ENCODE data around the gene P4HB.

Gene P4HB

DNA sequence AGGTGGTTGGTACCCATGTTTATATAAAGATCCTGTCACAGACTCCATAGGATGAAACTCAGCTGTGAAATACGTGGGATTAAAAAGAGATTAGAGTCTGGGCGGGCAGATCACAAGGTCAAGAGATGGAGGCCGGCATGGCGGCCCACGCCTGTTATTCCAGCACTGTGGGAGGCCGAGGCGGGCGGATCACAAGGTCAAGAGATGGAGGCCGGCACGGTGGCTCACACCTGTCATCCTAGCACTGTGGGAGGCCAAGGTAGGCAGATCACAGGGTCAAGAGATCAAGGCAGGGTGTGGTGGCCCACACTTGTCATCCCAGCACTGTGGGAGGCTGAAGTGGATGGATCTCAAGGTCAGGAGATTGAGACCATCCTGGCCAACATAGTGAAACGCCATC, 35.1 kb upstream of the P4HB start:
- no peak for DNase-seq

DNA sequence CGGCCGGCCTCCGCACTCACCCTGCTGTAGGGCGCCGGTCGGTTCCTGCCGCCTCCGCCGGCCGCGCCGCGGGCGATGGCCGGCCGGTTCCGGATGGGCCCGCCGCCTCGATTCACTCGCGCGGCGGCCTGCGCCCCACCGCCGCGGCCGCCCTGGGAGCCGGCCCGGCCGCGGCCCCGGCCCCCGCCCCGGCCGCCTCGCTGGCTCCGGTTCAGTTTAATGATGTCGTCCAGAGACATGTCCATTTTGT, 30.9 kb upstream of the P4HB start:
- no peak for DNase-seq

DNA sequence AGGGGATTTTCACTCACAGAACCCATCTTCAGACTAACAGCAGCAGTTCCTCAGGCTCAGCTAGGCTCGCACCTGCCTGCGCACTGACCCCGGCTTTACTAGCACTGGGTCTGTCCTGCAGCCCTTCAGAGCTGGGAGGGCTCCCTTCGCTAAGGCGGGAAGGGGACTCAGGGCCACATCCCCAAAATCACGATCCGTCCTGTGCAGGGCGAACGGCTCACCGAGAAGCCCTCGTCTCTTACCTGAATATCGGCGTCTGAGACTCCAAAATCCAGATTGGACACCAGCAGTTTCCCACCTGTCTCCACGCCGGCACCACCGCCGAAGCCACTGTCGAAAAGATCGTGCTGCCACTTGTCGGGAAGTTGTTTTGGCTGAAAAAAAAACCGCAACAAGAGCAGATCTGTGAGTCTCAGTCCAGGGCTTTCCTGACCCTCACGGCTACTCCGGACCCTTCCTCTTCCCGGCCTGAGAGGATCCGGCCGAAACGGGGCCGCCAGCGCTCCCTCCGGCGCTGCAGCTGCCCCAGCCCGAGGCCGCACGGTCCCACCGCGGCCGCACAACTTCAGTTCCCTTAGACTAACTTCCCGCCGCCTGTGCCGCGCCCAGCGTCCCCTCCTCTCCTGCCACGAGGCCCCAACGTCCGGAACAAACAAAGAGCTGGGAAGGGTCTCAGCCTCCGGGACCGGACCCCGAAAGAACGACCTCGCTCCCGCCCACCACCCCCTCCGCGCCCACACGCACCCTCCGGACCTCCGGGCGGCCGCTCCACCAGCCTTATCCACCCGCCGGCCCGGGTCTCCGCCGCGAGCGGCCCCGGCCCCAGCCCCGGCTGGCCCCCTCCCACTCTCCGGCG, 30.3 kb upstream of the P4HB start:
- DNase-seq: peak; percentile 47 to 77 (median 52)

DNA sequence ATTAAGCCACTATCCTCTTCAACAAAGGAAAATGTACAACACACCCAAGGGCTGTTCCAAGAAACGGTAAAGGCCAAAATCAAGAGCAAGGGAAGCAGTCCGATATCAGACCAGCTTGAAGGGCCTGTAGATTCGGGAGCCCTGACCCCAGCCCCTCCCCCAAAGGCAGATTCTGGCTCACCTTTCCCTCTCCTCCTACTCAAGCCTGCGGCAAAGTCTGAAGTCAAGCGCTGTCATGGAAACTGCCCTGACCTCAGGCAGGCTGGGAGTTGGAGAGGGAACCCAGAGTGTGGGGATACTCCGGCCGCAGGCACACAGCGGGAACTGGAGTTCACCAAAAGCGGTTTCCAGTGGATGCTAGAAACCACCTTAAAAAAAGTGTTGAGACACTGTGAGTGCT, 29.3 kb upstream of the P4HB start:
- DNase-seq: no peak

GRCh38 chr17:81888988-81889595, 28.8 kb upstream of the P4HB start:
- no peak for DNase-seq

DNA sequence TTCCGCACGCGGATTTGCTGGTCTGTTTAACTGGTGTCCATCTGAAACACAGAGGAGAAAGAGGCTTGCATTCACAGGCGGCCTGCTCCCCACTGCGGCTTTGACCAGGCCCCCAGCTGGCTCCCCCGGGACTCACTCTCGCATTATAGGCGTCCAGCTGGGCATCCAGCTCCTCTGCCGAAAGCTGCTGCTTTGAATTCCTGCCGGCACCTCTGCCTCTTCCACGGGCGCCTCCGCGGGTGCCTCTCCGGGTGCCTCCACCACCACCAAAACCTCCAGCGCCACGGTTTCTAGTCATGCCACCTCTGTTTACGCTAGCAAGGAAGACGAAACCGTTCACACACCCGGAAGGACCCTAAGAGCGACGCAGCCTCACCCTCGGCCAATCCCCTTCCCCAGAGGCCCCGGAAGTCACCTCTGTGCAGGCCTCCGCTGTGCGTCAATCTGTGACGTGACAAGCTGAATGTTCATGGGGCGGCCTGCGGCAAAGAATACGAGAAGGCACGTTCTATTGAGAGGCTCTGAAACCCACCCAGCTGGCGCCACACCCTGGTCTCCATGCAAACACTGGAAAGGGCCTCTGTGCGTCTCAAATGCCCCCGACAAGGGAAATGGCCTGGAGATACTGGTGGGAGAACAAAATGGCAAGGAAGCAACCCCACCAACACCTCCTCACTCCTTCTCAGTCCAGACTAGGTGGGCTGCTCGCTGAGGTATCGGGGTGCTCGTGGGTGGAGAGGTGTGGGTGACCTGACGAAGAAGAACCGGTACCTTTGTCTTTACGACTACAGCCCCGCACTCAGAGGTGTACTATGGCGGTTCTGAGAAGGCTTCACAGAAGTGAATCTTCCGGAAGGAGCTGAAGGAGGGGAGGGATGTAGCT, 28.0 kb upstream of the P4HB start:
- no peak for DNase-seq

DNA sequence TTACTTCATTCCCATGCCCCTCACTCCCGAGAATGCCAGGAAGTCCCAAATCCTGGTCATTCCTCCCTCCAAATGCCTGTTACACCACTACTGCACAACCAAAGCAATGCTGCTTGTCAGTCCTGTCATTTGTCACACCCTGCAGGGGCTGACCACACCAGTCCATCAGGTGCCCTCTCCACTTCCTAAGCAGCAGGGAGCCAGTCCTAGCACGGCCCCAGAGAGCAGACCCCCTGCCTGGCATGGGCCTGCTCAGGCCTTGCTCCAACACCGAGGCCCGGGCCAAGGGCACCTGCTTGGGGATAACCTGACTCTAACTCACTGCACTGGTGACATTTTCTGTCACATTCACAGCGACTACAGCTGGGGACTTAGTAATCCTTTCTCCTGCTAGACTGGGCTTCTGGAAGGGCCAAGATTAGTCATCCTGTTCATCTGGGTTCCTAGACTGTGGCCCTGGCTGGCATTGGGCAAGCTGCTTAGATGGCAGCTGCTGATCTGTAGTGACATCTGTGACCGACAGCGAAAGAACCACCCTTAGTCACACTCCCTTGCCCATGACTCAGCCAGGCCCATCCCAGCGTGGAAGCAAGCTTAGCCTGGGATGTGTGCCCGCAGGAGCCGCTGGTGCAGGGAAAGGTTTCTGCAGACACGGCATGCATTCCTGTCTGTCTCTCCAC, 25.7 kb upstream of the P4HB start:
- peak; percentile 80 to 82 (median 81) for DNase-seq

DNA sequence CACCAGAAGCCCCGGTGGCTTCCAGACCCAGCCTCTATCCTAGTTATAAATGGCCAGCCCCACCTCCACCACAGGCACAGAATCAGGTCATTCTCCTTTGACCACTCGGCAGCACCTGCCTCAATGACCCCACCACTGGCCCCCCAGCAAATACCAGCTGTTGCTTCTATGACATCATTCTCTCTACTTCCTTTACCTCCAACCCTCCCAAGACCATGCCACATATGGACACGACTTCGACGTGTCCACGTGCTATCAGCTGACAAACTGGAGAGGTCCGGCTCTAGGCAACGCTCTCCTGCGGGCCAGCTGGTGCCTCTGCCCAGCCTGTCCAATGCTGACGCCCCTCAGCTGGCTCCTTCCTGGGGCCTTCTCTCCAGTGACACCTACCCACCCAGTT, 25.1 kb upstream of the P4HB start:
- no peak for DNase-seq

DNA sequence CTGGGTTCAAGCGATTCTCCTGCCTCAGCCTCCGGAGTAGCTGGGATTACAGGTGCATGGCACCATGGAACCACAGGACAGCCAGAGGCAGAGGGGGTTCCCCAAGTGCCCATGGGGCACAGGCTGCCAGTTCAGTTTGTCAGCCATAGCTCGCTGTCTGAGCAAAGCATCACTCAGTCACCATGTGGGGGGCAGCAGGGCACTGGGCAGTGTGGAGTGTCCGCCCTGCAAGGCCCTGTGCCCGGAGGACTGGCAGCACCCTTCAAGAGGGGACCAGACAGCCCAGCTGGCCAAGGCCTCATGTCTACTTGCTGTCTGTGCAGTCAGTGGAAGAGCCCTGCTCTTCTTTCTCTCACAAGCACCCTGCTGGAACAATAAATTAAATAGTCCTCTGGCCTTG, 24.6 kb upstream of the P4HB start:
- DNase-seq: no peak

DNA sequence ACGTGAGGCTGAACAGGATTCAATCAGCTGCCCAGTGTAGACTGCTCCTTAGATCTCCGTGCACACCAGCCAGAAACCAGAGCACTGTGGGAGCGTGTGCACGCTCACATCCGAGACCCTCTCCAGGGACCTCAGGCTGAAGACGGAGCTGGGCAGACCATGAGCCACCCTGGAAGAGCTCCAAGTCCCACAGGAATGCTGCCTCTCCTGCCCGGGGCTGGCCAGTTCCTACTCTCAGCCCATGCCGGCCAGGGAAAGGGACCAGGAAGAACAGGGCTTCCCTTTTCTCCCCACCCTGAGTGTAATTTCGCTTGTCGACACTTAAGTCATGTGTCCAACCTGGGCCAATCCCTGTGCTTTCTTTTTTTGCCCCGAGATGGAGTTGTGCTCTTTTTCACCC, 24.2 kb upstream of the P4HB start:
- DNase-seq: no peak

GRCh38 chr17:81879121-81879520, 18.8 kb upstream of the P4HB start:
- no peak for DNase-seq

- no peak for DNase-seq
Measured at GRCh38 chr17:81878294-81878693, 18.0 kb upstream of the P4HB start.

DNA sequence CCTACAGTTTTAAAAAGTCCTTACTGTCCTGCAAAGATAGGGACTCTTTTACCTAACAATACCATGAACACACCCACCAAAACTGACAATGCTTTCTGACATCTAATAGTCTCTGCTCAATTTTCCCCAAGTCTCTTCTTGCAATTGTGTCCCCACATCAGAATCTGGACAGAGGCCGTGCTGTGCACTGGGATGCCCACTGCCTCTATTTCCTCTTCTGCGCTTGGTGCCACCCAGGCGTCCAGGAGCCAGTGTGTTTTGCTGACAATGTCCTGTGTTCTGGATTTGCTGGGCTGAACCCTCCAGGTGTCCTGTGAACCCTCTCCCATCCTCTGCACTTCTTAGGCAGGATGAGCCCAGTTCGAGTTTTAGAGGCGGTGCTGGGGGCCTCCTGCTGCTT, 17.2 kb upstream of the P4HB start:
- no peak for DNase-seq

- DNase-seq: peak; percentile 97 to 99 (median 99)
Measured at GRCh38 chr17:81871387-81872230, 11.3 kb upstream of the P4HB start.

DNA sequence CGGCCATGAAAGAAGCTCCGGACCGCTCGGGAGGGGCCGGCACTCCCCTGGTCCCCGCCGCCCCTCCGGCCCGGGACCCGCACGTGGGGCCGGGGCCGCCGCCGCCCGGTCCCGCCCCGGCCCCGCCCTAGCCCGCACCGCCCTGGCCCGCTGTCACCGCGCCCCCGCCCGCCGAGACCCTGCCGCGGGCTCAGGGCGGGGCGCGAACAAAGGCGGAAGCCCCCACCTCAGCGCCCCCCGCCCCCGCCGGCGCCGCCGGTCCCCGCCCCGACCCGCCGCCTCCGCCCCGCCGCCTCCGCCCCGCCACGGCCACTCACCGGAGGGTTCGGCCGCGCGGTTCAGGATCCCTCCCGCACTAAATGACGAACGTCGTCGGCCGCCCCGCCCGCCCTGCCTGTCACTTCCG, 10.6 kb upstream of the P4HB start, which contains the start of gene ARHGDIA:
ARHGDIA (minus strand) TSS at position 357 of the 406 bp plus-strand sequence. CDS start 1,407 bp downstream, outside the sequence.
- DNase-seq: no peak

GRCh38 chr17:81870131-81870980, 10.0 kb upstream of the P4HB start:
- DNase-seq: peak; percentile 51 to 80 (median 67)

GRCh38 chr17:81869221-81870130, 9.1 kb upstream of the P4HB start:
- peak in 2 of 3 donors; percentile 44 to 61 for DNase-seq

DNA sequence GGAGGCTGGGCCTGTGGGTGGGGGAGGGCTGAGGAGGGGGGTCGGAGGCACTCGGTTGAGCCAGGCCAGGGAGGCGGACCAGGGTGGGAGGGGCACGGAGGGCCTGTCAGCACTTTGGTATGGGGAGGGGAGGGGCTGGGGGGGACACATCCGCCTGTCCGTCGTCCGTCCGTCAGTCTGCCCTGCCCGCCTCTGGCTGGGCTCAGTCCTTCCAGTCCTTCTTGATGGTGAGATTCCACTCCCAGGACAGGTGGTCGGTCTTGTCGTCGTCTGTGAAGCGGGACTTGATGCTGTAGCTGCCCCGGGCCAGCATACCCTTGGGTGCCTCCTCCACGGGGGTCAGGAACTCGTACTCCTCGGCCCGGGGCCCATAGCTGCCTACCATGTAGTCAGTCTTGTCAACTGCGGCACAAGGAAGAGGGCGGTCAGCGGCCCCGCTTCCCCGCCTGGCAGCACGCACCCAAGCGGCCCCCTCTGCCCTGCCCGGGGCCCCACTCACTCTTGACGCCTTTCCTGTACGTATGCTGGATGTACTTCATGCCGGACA, 8.4 kb upstream of the P4HB start:
- no peak for DNase-seq

DNA sequence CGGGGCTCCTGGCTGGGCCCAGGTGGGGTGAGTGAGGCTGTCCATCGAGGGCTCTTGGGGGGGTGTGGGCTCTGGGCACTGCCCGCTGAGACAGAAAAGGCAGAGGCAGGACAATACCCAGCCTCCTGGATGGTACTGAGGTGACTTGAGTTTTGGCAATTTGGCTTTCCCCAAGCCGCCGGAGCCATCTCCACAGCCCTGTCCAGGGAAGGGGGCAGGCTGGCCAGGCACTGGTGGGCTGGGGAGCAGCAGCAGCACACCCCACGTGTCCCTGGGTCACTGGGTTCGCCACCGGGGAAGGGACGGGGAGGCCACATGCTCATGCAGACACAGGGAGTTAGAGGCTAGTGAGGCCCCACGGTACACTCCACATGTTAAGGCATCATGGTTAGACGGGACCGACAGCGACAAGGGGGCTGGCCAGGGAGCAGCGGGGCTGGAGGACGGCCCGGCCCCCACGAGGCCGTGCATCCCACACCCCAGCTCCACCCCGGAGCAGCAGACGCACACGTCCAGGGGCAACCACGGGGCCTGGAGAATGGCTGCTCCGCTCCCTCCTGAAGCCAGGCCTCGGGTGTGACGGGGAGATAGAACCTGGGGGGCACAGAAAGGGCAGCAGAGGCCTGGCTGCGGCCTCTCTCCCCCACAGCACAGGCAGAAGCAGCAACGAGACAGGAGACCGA, 7.8 kb upstream of the P4HB start:
- no peak for DNase-seq

Measured in suppressor macrophage treated with lipopolysaccharide for 1 hour (primary cell).